Stimulated activated naive B cell treated with anti-CD40 and anti-IgM and Interleukin-4, amounts not matched to agents 10 μg/mL and 1 μg/mL and 100 μg/mL, for 72 hours (primary cell): ENCODE measurements around the gene RPL15.
A peak's percentile ranks its signal among the peaks of the same experiment; 100 is the strongest.

Experiments used
- ATAC-seq, 2 donors: fragments of 150-1000 bp; cut with Tn5 transposase; replicated peaks; 2 replicates each; pipeline ENCODE4 v1.10.0; 2021; ENCODE audit warnings: moderate library complexity in 1 of 2
- DNase-seq: peaks from one replicate; pipeline ENCODE4 v3.0.0; 2021
- H3K27ac Mint-ChIP-seq: one replicate; pipeline ENCODE4 v1.8.0; 2022; ENCODE audit warnings: mild to moderate bottlenecking, mixed read lengths
- H3K27me3 Mint-ChIP-seq, 2 donors: one replicate each; pipeline ENCODE4 v1.8.0; 2022; ENCODE audit warnings: mixed read lengths in 2 of 2
- H3K36me3 Mint-ChIP-seq, 2 donors: one replicate each; pipeline ENCODE4 v1.8.0; 2022; ENCODE audit warnings: mixed read lengths in 2 of 2, mild to moderate bottlenecking in 1 of 2
- H3K4me1 Mint-ChIP-seq, 2 donors: one replicate each; pipeline ENCODE4 v1.8.0; 2022; ENCODE audit warnings: mixed read lengths in 2 of 2, mild to moderate bottlenecking in 1 of 2
- H3K4me3 Mint-ChIP-seq, 2 donors: one replicate each; pipeline ENCODE4 v1.8.0; 2022; ENCODE audit warnings: mild to moderate bottlenecking in 2 of 2, mixed read lengths in 2 of 2, moderate library complexity in 1 of 2
- H3K9me3 Mint-ChIP-seq, 2 donors: one replicate each; pipeline ENCODE4 v1.8.0; 2022; ENCODE audit warnings: mixed read lengths in 2 of 2, mild to moderate bottlenecking in 1 of 2

The RPL15 gene

GRCh38 chr3:23926736-23927135 is 9.8 kb downstream of the RPL15 start:
- Mint-ChIP-seq H3K9me3 (no peaks in the 10 kb centered on the region), H3K4me1 (peaks cover 0 to 14% of the 10 kb centered on the region in 2 donors), H3K27me3 (no peaks in the 10 kb centered on the region), H3K4me3 (no peak overlapping the region), H3K27ac (no peak overlapping the region), H3K36me3 (peaks cover 4% of the 10 kb centered on the region in 2 donors)
- no peak for ATAC-seq
- no peak for DNase-seq

GRCh38 chr3:23928524-23928923 is 11.6 kb downstream of the RPL15 start:
- Mint-ChIP-seq H3K27me3 (no peaks in the 10 kb centered on the region), H3K27ac (no peak overlapping the region), H3K9me3 (no peaks in the 10 kb centered on the region), H3K4me1 (peaks cover 0 to 15% of the 10 kb centered on the region in 2 donors), H3K4me3 (no peak overlapping the region), H3K36me3 (peaks cover 1 to 4% of the 10 kb centered on the region in 2 donors)
- no peak for DNase-seq
- peak; percentile 16 to 21 for ATAC-seq

- Mint-ChIP-seq H3K4me3 (no peak overlapping the region), H3K27me3 (no peaks in the 10 kb centered on the region), H3K36me3 (peaks cover 0 to 1% of the 10 kb centered on the region in 2 donors), H3K9me3 (no peaks in the 10 kb centered on the region), H3K4me1 (peaks cover 0 to 6% of the 10 kb centered on the region in 2 donors), H3K27ac (no peak overlapping the region)
- ATAC-seq (no peak), DNase-seq (no peak)
Observed at GRCh38 chr3:23931597-23931996, 14.7 kb downstream of the RPL15 start.

GRCh38 chr3:23932571-23932970 is 15.6 kb downstream of the RPL15 start:
- peaks cover 0 to 6% of the 10 kb centered on the region in 2 donors for H3K4me1 Mint-ChIP-seq
- no peak for DNase-seq
- H3K27ac Mint-ChIP-seq, result no peak overlapping the region
- peaks cover 0 to 4% of the 10 kb centered on the region in 2 donors for H3K27me3 Mint-ChIP-seq
- ATAC-seq, result no peak
- peaks cover 0 to 1% of the 10 kb centered on the region in 2 donors for H3K36me3 Mint-ChIP-seq
- H3K9me3 Mint-ChIP-seq, result no peaks in the 10 kb centered on the region
- no peak overlapping the region for H3K4me3 Mint-ChIP-seq

- DNase-seq, result no peak
- Mint-ChIP-seq H3K27me3 (peaks cover 0 to 4% of the 10 kb centered on the region in 2 donors), H3K4me3 (no peak overlapping the region), H3K27ac (no peak overlapping the region), H3K9me3 (peaks cover 0 to 1% of the 10 kb centered on the region in 2 donors), H3K36me3 (peaks cover 1 to 3% of the 10 kb centered on the region in 2 donors), H3K4me1 (peaks cover 0 to 6% of the 10 kb centered on the region in 2 donors)
- ATAC-seq, result no peak
Observed at GRCh38 chr3:23934253-23934652, 17.3 kb downstream of the RPL15 start.

- DNase-seq (no peak), ATAC-seq (no peak)
- Mint-ChIP-seq H3K4me1 (no peaks in the 10 kb centered on the region), H3K36me3 (peaks cover 0 to 3% of the 10 kb centered on the region in 2 donors), H3K27me3 (peaks cover 0 to 4% of the 10 kb centered on the region in 2 donors), H3K4me3 (no peak overlapping the region), H3K27ac (no peak overlapping the region), H3K9me3 (peaks cover 0 to 1% of the 10 kb centered on the region in 2 donors)
Observed at GRCh38 chr3:23937296-23937695, 20.4 kb downstream of the RPL15 start.

- peaks cover 0 to 1% of the 10 kb centered on the region in 2 donors for H3K9me3 Mint-ChIP-seq
- no peak overlapping the region for H3K27ac Mint-ChIP-seq
- peaks cover 0 to 3% of the 10 kb centered on the region in 2 donors for H3K36me3 Mint-ChIP-seq
- no peak for DNase-seq
- H3K4me3 Mint-ChIP-seq, result no peak overlapping the region
- no peak for ATAC-seq
- peaks cover 0 to under 1% of the 10 kb centered on the region in 2 donors for H3K4me1 Mint-ChIP-seq
- H3K27me3 Mint-ChIP-seq, result peaks cover 0 to 4% of the 10 kb centered on the region in 2 donors
Observed at GRCh38 chr3:23938688-23939087, 21.8 kb downstream of the RPL15 start.

GRCh38 chr3:23940775-23941174 is 23.8 kb downstream of the RPL15 start:
- Mint-ChIP-seq H3K27ac (no peak overlapping the region), H3K36me3 (peaks cover 0 to 3% of the 10 kb centered on the region in 2 donors), H3K4me1 (peaks cover 5 to 12% of the 10 kb centered on the region in 2 donors), H3K27me3 (peaks cover 0 to 4% of the 10 kb centered on the region in 2 donors), H3K9me3 (peaks cover 0 to 1% of the 10 kb centered on the region in 2 donors), H3K4me3 (no peak overlapping the region)
- DNase-seq (no peak), ATAC-seq (no peak)

GRCh38 chr3:23941440-23941839 is 24.5 kb downstream of the RPL15 start:
- Mint-ChIP-seq H3K27me3 (peaks cover 0 to 4% of the 10 kb centered on the region in 2 donors), H3K27ac (no peak overlapping the region), H3K9me3 (peaks cover 0 to 1% of the 10 kb centered on the region in 2 donors), H3K4me1 (peaks cover 5 to 12% of the 10 kb centered on the region in 2 donors), H3K4me3 (no peak overlapping the region), H3K36me3 (peaks cover 0 to 3% of the 10 kb centered on the region in 2 donors)
- DNase-seq, result no peak
- no peak for ATAC-seq

GRCh38 chr3:23942546-23942945 is 25.6 kb downstream of the RPL15 start:
- H3K27me3 Mint-ChIP-seq, result no peaks in the 10 kb centered on the region

GRCh38 chr3:23944007-23944783 is 27.3 kb downstream of the RPL15 start:
- Mint-ChIP-seq H3K27ac (peak overlapping the region; percentile 82), H3K27me3 (no peaks in the 10 kb centered on the region), H3K36me3 (no peaks in the 10 kb centered on the region), H3K9me3 (no peaks in the 10 kb centered on the region), H3K4me3 (peak overlapping the region; percentile 87 to 92), H3K4me1 (peaks cover 11 to 27% of the 10 kb centered on the region in 2 donors)
- ATAC-seq (no peak), DNase-seq (no peak)

More at GRCh38 chr3:23942546-23942945, 25.6 kb downstream of the RPL15 start:
- no peak overlapping the region for H3K27ac Mint-ChIP-seq
- H3K4me1 Mint-ChIP-seq, result peaks cover 8 to 17% of the 10 kb centered on the region in 2 donors
- ATAC-seq (no peak), DNase-seq (no peak)
- H3K4me3 Mint-ChIP-seq, result no peak overlapping the region
- peaks cover 0 to 1% of the 10 kb centered on the region in 2 donors for H3K9me3 Mint-ChIP-seq
- H3K36me3 Mint-ChIP-seq, result peaks cover 0 to 3% of the 10 kb centered on the region in 2 donors

GRCh38 chr3:23944861-23945662 is 28.1 kb downstream of the RPL15 start, which contains the start of gene NR1D2:
NR1D2 (plus strand) TSS chr3:23945286; CDS start chr3:23945579, 293 bp downstream.
- peaks cover 19 to 35% of the 10 kb centered on the region in 2 donors for H3K4me1 Mint-ChIP-seq
- no peaks in the 10 kb centered on the region for H3K36me3 Mint-ChIP-seq
- peak within 1 kb of the TSS; percentile 95 for H3K27ac Mint-ChIP-seq
- peak; percentile 59 for DNase-seq
- peak within 1 kb of the TSS; percentile 87 to 92 for H3K4me3 Mint-ChIP-seq
- ATAC-seq, result peak; percentile 61 to 62
- no peaks in the 10 kb centered on the region for H3K27me3 Mint-ChIP-seq
- no peaks in the 10 kb centered on the region for H3K9me3 Mint-ChIP-seq

- Mint-ChIP-seq H3K27me3 (no peaks in the 10 kb centered on the region), H3K4me3 (peak overlapping the region; percentile 85 to 92), H3K4me1 (peaks cover 22 to 40% of the 10 kb centered on the region in 2 donors), H3K9me3 (no peaks in the 10 kb centered on the region), H3K36me3 (no peaks in the 10 kb centered on the region), H3K27ac (peak overlapping the region; percentile 89)
- ATAC-seq (no peak), DNase-seq (no peak)
Observed at GRCh38 chr3:23945663-23945912, 28.7 kb downstream of the RPL15 start.

GRCh38 chr3:23945913-23946687 is 29.2 kb downstream of the RPL15 start:
- H3K4me1 Mint-ChIP-seq, result peaks cover 22 to 46% of the 10 kb centered on the region in 2 donors
- peak; percentile 91 for DNase-seq
- peak overlapping the region; percentile 85 to 92 for H3K4me3 Mint-ChIP-seq
- no peaks in the 10 kb centered on the region for H3K27me3 Mint-ChIP-seq
- H3K9me3 Mint-ChIP-seq, result no peaks in the 10 kb centered on the region
- H3K36me3 Mint-ChIP-seq, result no peaks in the 10 kb centered on the region
- H3K27ac Mint-ChIP-seq, result peak overlapping the region; percentile 95
- ATAC-seq, result peak; percentile 81 to 85
